H9 (cell line): ENCODE measurements around the gene LYRM9. TPM values are rescaled to one million over a fixed set of nuclear protein-coding genes. Genes with fewer than 3 reads are reported as not detected.

Experiments
- DNase-seq: peaks from one replicate; pipeline ENCODE4 v3.0.0-alpha.2; 2017
- H2AFZ ChIP-seq: one replicate; pipeline ENCODE4 v1.6.1; 2013; ENCODE audit warnings: mild to moderate bottlenecking, low read length, control low read depth, moderate library complexity
- H2AK5ac ChIP-seq: 2 replicates; pipeline ENCODE4 v1.6.1; 2013; ENCODE audit warnings: low read length, control low read depth, mixed read lengths; ENCODE audit not compliant: insufficient read length
- H2BK120ac ChIP-seq: one replicate; pipeline ENCODE4 v1.6.1; 2013; ENCODE audit warnings: low read depth, mild to moderate bottlenecking, low read length, control low read depth, inconsistent platforms; ENCODE audit not compliant: poor library complexity, severe bottlenecking
- H2BK12ac ChIP-seq: 2 replicates; pipeline ENCODE4 v1.6.1; 2013; ENCODE audit warnings: low read length, control low read depth, mixed read lengths, low read depth; ENCODE audit not compliant: insufficient read length
- H2BK15ac ChIP-seq: 2 replicates; pipeline ENCODE4 v1.6.1; 2013; ENCODE audit warnings: low read depth, low read length, control low read depth
- H2BK20ac ChIP-seq: one replicate; pipeline ENCODE4 v1.6.1; 2013; ENCODE audit warnings: low read depth, mild to moderate bottlenecking, low read length, control low read depth, inconsistent platforms; ENCODE audit not compliant: poor library complexity, severe bottlenecking
- H2BK5ac ChIP-seq: 2 replicates; pipeline ENCODE4 v1.6.1; 2013; ENCODE audit warnings: low read length, control low read depth, mixed read lengths; ENCODE audit not compliant: insufficient read length
- H3K14ac ChIP-seq: 2 replicates; pipeline ENCODE4 v1.6.1; 2013; ENCODE audit warnings: low read length, control low read depth; ENCODE audit not compliant: insufficient read depth
- H3K18ac ChIP-seq: 2 replicates; pipeline ENCODE4 v1.6.1; 2013; ENCODE audit warnings: low read depth, mild to moderate bottlenecking, mixed read lengths, low read length, control low read depth; ENCODE audit not compliant: insufficient read length
- H3K23ac ChIP-seq: 2 replicates; pipeline ENCODE4 v1.6.1; 2013; ENCODE audit warnings: low read length, control low read depth, mixed read lengths, low read depth; ENCODE audit not compliant: insufficient read length
- H3K23me2 ChIP-seq: 2 replicates; pipeline ENCODE4 v1.6.1; 2013; ENCODE audit warnings: low read depth, mild to moderate bottlenecking, mixed read lengths, low read length, control low read depth; ENCODE audit not compliant: insufficient read length, poor library complexity, severe bottlenecking
- H3K27ac ChIP-seq: 2 replicates; pipeline ENCODE4 v1.5.1; 2013; ENCODE audit warnings: low read length, control low read depth, mixed read lengths, low read depth; ENCODE audit not compliant: insufficient read length
- H3K27me3 ChIP-seq: 2 replicates; pipeline ENCODE4 v1.6.1; 2013; ENCODE audit warnings: low read length, control low read depth, inconsistent platforms; ENCODE audit not compliant: insufficient read depth
- H3K4ac ChIP-seq: 2 replicates; pipeline ENCODE4 v1.6.1; 2013; ENCODE audit warnings: low read depth, mild to moderate bottlenecking, control low read depth, inconsistent platforms, low read length, moderate library complexity
- H3K4me1 ChIP-seq: 2 replicates; pipeline ENCODE4 v1.6.1; 2013; ENCODE audit warnings: low read length, control low read depth, inconsistent platforms; ENCODE audit not compliant: insufficient read depth
- H3K4me2 ChIP-seq: 2 replicates; pipeline ENCODE4 v1.6.1; 2013; ENCODE audit warnings: low read length, control low read depth, mixed read lengths; ENCODE audit not compliant: insufficient read length, insufficient read depth
- H3K56ac ChIP-seq: 2 replicates; pipeline ENCODE4 v1.6.1; 2013; ENCODE audit warnings: low read depth, mild to moderate bottlenecking, mixed read lengths, low read length, control low read depth; ENCODE audit not compliant: insufficient read length
- H3K79me1 ChIP-seq: 2 replicates; pipeline ENCODE4 v1.6.1; 2013; ENCODE audit warnings: low read depth, mild to moderate bottlenecking, moderate library complexity, low read length, control low read depth, inconsistent platforms; ENCODE audit not compliant: insufficient read depth, poor library complexity, severe bottlenecking
- H3K79me2 ChIP-seq: 2 replicates; pipeline ENCODE4 v1.6.1; 2013; ENCODE audit warnings: low read length, control low read depth, inconsistent platforms; ENCODE audit not compliant: insufficient read depth
- H3K9ac ChIP-seq: 2 replicates; pipeline ENCODE4 v1.6.1; 2013; ENCODE audit warnings: low read length, control low read depth, mixed read lengths; ENCODE audit not compliant: insufficient read length; ENCODE audit errors: extremely low read depth
- H3K9me3 ChIP-seq: one replicate; pipeline ENCODE4 v1.6.1; 2013; ENCODE audit warnings: low read depth, low read length, inconsistent platforms; ENCODE audit not compliant: control insufficient read depth
- H3T11ph ChIP-seq: one replicate; pipeline ENCODE4 v1.6.1; 2013; ENCODE audit warnings: mild to moderate bottlenecking, low read length, control low read depth, inconsistent platforms
- H4K20me1 ChIP-seq: one replicate; pipeline ENCODE4 v1.6.1; 2013; ENCODE audit not compliant: control insufficient read depth, insufficient read length, insufficient read depth
- H4K5ac ChIP-seq: 2 replicates; pipeline ENCODE4 v1.6.1; 2013; ENCODE audit warnings: low read depth, mild to moderate bottlenecking, mixed read lengths, low read length, control low read depth; ENCODE audit not compliant: insufficient read length
- H4K8ac ChIP-seq: replicated peaks from 2 replicates; pipeline ENCODE4 v1.6.1; 2013; ENCODE audit warnings: low read length, control low read depth, mixed read lengths, low read depth; ENCODE audit not compliant: insufficient read length
- H4K91ac ChIP-seq: 2 replicates; pipeline ENCODE4 v1.6.1; 2013; ENCODE audit warnings: low read depth, mild to moderate bottlenecking, moderate library complexity, mixed read lengths, low read length, control low read depth; ENCODE audit not compliant: insufficient read length
- H3K27ac Mint-ChIP-seq, 3 experiments: 2 replicates in 2 of 3; 3 replicates in 1 of 3; pipeline ENCODE4 v1.8.0; 2020 to 2021; ENCODE audit warnings: mixed read lengths in 3 of 3, mild to moderate bottlenecking in 1 of 3, moderate library complexity in 1 of 3
- H3K27me3 Mint-ChIP-seq: 2 replicates; pipeline ENCODE4 v1.8.0; 2021; ENCODE audit warnings: low read depth, mild to moderate bottlenecking, moderate library complexity, mixed read lengths
- H3K36me3 Mint-ChIP-seq, 3 experiments: 2 replicates in 2 of 3; 3 replicates in 1 of 3; pipeline ENCODE4 v1.8.0; 2020 to 2021; ENCODE audit warnings: low read depth in 3 of 3, mixed read lengths in 3 of 3; ENCODE audit not compliant: insufficient read depth in 1 of 3
- H3K4me1 Mint-ChIP-seq, 2 experiments: 2 replicates each; pipeline ENCODE4 v1.8.0; 2020; ENCODE audit warnings: mixed read lengths in 2 of 2
- H3K4me3 Mint-ChIP-seq, 2 experiments: 2 replicates in 1 of 2; 3 replicates in 1 of 2; pipeline ENCODE4 v1.8.0; 2020 to 2021; ENCODE audit warnings: mild to moderate bottlenecking in 2 of 2, mixed read lengths in 2 of 2, moderate library complexity in 1 of 2
- H3K9me3 Mint-ChIP-seq, 2 experiments: 2 replicates in 1 of 2; 3 replicates in 1 of 2; pipeline ENCODE4 v1.8.0; 2020; ENCODE audit warnings: mild to moderate bottlenecking in 2 of 2, mixed read lengths in 2 of 2, moderate library complexity in 1 of 2
- WGBS: extraction: QIAGEN DNeasy Blood & Tissue Kit; methylation state at CpG from one replicate; pipeline ENCODE4 v1.1.7; 2013; ENCODE audit warnings: missing lambda C conversion rate, low lambda C conversion rate, mixed read lengths; ENCODE audit not compliant: insufficient read length; ENCODE audit errors: extremely low coverage; 5-methylcytosine and 5-hydroxymethylcytosine counted together
- total RNA-seq: library from RNA; stranded (reverse); gene quantifications from 2 replicates; pipeline ENCODE4 v1.2.1, GENCODE V29; 2021
- TF ChIP-seq, protein P1 (sequence below): fragments of 200-600 bp; sonication (generic); conservative IDR thresholded peaks from 3 replicates; pipeline ENCODE4 v1.8.0; 2021; ENCODE audit warnings: antibody characterized with exemption, mild to moderate bottlenecking

Gene LYRM9
- total RNA-seq, 1 experiment from 2014 or later, result 2.2 TPM

DNA sequence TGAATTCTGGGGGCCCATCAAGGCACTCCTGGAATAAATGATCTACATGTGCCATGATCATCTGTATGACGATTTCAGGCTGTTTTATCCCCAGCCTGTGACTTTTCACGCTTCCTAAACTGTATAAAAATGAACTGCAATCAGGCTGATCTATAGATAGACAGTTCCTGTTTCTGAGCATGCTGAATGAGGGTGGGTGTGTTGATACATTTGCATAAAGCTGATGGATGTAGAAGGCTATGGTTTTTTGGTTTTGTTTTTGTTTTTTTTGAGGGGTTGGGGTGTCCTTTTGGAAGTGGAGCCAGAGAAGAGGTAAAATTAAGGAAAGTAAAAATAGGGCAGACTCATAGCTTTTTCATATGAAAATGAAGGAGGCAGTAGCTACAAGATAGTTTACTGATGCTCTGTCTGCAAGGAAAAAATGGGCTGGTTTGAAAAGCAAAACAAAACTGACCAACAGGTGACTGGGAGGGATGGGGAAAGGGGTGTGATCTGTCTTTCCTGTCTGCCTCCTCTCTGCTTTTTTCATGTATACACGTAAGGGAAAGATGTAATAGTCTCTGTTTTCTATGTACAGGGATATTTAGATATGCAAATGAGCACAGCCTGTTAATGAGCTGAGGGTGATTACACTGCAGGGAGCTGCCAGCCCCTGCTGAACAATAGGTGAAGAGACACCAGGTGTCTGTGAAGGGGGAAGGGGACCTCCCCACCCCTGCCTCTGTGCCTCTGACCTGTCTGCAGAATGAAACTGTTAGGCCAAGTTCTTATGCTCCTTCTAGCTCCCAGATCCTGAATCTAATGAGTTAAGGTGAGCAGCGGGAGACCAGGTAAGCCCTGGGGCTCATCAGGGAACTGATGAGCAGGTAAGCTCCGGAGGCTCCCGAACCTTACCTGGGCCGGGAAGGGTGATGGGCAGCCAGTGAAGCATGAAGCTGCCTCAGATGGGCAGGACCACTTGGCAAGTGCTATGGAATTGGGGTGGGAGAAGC is 46.6 kb upstream of the LYRM9 start:
- WGBS, result no CpG with 5 or more reads among the region's 7 CpGs
- no peak overlapping the region for H2BK15ac ChIP-seq
- H3K27ac Mint-ChIP-seq, result peak overlapping the region in 1 of 3 experiments; percentile 1; a peak in 1 of 7 replicates
- H3K27ac ChIP-seq, result no peak overlapping the region
- H3K36me3 Mint-ChIP-seq, result peaks cover 0 to 1% (median 0%) of the 10 kb centered on the region in 3 experiments; a peak in 2 of 7 replicates
- no peaks in the 10 kb centered on the region for H3K79me1 ChIP-seq
- H4K91ac ChIP-seq, result no peak overlapping the region
- no peak overlapping the region for H3K14ac ChIP-seq
- no peak overlapping the region for H2AK5ac ChIP-seq
- H2BK5ac ChIP-seq, result no peak overlapping the region
- DNase-seq, result no peak
- no peak overlapping the region for H2BK120ac ChIP-seq
- H3K56ac ChIP-seq, result no peak overlapping the region
- no peak overlapping the region for H3T11ph ChIP-seq
- peaks cover 52 to 56% of the 10 kb centered on the region in 2 experiments for H3K4me1 Mint-ChIP-seq
- no peak overlapping the region for H2BK20ac ChIP-seq
- no peak overlapping the region for H3K9ac ChIP-seq
- no peak overlapping the region for H3K4me3 Mint-ChIP-seq
- no peaks in the 10 kb centered on the region for H3K9me3 ChIP-seq
- H3K23ac ChIP-seq, result no peak overlapping the region
- peaks cover 10 to 11% of the 10 kb centered on the region in 2 experiments for H3K9me3 Mint-ChIP-seq
- no peak overlapping the region for H4K8ac ChIP-seq
- peaks cover 11% of the 10 kb centered on the region for H3K4me1 ChIP-seq
- no peak overlapping the region for H4K5ac ChIP-seq
- H3K18ac ChIP-seq, result no peak overlapping the region
- H3K4me2 ChIP-seq, result no peak overlapping the region
- no peak overlapping the region for H2AFZ ChIP-seq
- peaks cover 4% of the 10 kb centered on the region for H3K23me2 ChIP-seq
- TF ChIP-seq, protein P1, sequence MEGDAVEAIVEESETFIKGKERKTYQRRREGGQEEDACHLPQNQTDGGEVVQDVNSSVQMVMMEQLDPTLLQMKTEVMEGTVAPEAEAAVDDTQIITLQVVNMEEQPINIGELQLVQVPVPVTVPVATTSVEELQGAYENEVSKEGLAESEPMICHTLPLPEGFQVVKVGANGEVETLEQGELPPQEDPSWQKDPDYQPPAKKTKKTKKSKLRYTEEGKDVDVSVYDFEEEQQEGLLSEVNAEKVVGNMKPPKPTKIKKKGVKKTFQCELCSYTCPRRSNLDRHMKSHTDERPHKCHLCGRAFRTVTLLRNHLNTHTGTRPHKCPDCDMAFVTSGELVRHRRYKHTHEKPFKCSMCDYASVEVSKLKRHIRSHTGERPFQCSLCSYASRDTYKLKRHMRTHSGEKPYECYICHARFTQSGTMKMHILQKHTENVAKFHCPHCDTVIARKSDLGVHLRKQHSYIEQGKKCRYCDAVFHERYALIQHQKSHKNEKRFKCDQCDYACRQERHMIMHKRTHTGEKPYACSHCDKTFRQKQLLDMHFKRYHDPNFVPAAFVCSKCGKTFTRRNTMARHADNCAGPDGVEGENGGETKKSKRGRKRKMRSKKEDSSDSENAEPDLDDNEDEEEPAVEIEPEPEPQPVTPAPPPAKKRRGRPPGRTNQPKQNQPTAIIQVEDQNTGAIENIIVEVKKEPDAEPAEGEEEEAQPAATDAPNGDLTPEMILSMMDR, result no peak
- no peaks in the 10 kb centered on the region for H3K27me3 ChIP-seq
- H2BK12ac ChIP-seq, result no peak overlapping the region
- no peak overlapping the region for H3K4ac ChIP-seq
- H4K20me1 ChIP-seq, result no peaks in the 10 kb centered on the region
- peaks cover 7% of the 10 kb centered on the region for H3K27me3 Mint-ChIP-seq
- no peaks in the 10 kb centered on the region for H3K79me2 ChIP-seq
